K562 (cell line): ENCODE results near the gene KRT38.

Experiments
- ILK ChIP-seq: fragments of 450-650 bp; IDR thresholded peaks from 2 replicates; pipeline ENCODE4 v1.6.1; 2016; ENCODE audit warnings: missing genetic modification characterization, low read depth, mild to moderate bottlenecking, missing compliant biosample characterization, moderate library complexity, borderline replicate concordance
- ZNF717 ChIP-seq: fragments of 250-450 bp; sonication (Bioruptor Pico); IDR thresholded peaks from 2 replicates; pipeline ENCODE4 v1.5.0; 2021
- TF ChIP-seq, protein P1 (sequence below), 3 experiments: IDR thresholded peaks in 2 of 3; conservative IDR thresholded peaks in 1 of 3; 2 replicates each; pipeline ENCODE4 v1.5.1; 2011 to 2012; ENCODE audit warnings: low read length in 3 of 3, mild to moderate bottlenecking in 3 of 3, control low read depth in 2 of 3, improper control_type of control experiment in 1 of 3, inconsistent platforms in 1 of 3, low read depth in 1 of 3, mixed read lengths in 1 of 3, moderate library complexity in 1 of 3; ENCODE audit not compliant: insufficient read depth in 2 of 3

GRCh38 chr17:41421617-41422016 lies 19.2 kb downstream of the KRT38 start:
- TF ChIP-seq ILK (tag) (no peak), ZNF717 (CRISPR knock-in tag) (no peak)
- TF ChIP-seq, protein P1, sequence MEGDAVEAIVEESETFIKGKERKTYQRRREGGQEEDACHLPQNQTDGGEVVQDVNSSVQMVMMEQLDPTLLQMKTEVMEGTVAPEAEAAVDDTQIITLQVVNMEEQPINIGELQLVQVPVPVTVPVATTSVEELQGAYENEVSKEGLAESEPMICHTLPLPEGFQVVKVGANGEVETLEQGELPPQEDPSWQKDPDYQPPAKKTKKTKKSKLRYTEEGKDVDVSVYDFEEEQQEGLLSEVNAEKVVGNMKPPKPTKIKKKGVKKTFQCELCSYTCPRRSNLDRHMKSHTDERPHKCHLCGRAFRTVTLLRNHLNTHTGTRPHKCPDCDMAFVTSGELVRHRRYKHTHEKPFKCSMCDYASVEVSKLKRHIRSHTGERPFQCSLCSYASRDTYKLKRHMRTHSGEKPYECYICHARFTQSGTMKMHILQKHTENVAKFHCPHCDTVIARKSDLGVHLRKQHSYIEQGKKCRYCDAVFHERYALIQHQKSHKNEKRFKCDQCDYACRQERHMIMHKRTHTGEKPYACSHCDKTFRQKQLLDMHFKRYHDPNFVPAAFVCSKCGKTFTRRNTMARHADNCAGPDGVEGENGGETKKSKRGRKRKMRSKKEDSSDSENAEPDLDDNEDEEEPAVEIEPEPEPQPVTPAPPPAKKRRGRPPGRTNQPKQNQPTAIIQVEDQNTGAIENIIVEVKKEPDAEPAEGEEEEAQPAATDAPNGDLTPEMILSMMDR (IDR thresholded peaks at IDR 0.05 in 2 of 3, conservative IDR thresholded peaks at IDR 0.05 in 1 of 3; ENCODE audit: insufficient read depth in 2 of 3, low read depth in 1 of 3, low read length in 3 of 3): no peak
